SK-N-SH (cell line): ENCODE data around the gene TSPAN3. TPM values are rescaled to one million over a fixed set of nuclear protein-coding genes. Genes with fewer than 3 reads are reported as not detected.
A peak's percentile ranks its signal among the peaks of the same experiment; 100 is the strongest.

Source experiments
- CTCF ChIA-PET: fragments of 300-600, 350-600 bp; formaldehyde crosslinking; extraction: SDS; loops from one replicate; lab custom pipeline; 2021; lab: Yijun Ruan, JAX
- POLR2A ChIA-PET: fragments of 350-600 bp; sonication (Branson Sonifier 250); formaldehyde crosslinking; extraction: SDS; loops from one replicate; lab custom pipeline; 2020; ENCODE audit warnings: antibody characterized with exemption, inconsistent platforms; lab: Yijun Ruan, JAX
- DNase-seq: peaks from one replicate; pipeline ENCODE4 v3.0.0; 2012
- H2AFZ ChIP-seq: fragments of 200-600 bp; sonication (generic); 2 replicates; pipeline ENCODE4 v1.8.1; 2016; ENCODE audit warnings: antibody characterized with exemption, mild to moderate bottlenecking, low read depth
- H3F3A ChIP-seq: fragments of 200-600 bp; sonication (generic); replicated peaks from 2 replicates; pipeline ENCODE3; 2016; ENCODE audit warnings: antibody characterized with exemption, mild to moderate bottlenecking; ENCODE audit not compliant: insufficient read depth
- H3K27ac ChIP-seq, 2 experiments: fragments of 200-500 bp in 1 of 2; fragments of 200-600 bp in 1 of 2; sonication (Bioruptor generic) in 1 of 2; sonication (generic), shearing (Covaris generic) in 1 of 2; 2 replicates each; pipeline versions ENCODE4 v1.5.1 to v1.6.1; 2014 to 2016; ENCODE audit warnings: low read depth in 2 of 2, inconsistent platforms in 1 of 2, low read length in 1 of 2, mild to moderate bottlenecking in 1 of 2, mixed read lengths in 1 of 2
- H3K27me3 ChIP-seq: fragments of 200-600 bp; sonication (generic), shearing (Covaris generic); 2 replicates; pipeline ENCODE4 v1.6.1; 2016; ENCODE audit warnings: mixed run types; ENCODE audit not compliant: insufficient read depth
- H3K36me3 ChIP-seq, 2 experiments: fragments of 200-500 bp in 1 of 2; fragments of 200-600 bp in 1 of 2; sonication (Bioruptor generic) in 1 of 2; sonication (generic) in 1 of 2; replicated peaks in 1 of 2; 2 replicates each; pipeline versions ENCODE3 to v1.5.1; 2014 to 2016; ENCODE audit warnings: low read length in 1 of 2, mild to moderate bottlenecking in 1 of 2; ENCODE audit not compliant: insufficient read depth in 2 of 2, control insufficient read depth in 1 of 2
- H3K4me1 ChIP-seq, 2 experiments: fragments of 200-500 bp in 1 of 2; fragments of 200-600 bp in 1 of 2; sonication (Bioruptor generic) in 1 of 2; sonication (generic), shearing (Covaris generic) in 1 of 2; 2 replicates each; pipeline versions ENCODE4 v1.5.1 to v1.6.1; 2014 to 2016; ENCODE audit warnings: low read depth in 1 of 2, low read length in 1 of 2, mixed run types in 1 of 2; ENCODE audit not compliant: insufficient read depth in 2 of 2, control insufficient read depth in 1 of 2
- H3K4me2 ChIP-seq: fragments of 200-600 bp; sonication (generic), shearing (Covaris generic); 2 replicates; pipeline ENCODE4 v1.6.1; 2017; ENCODE audit warnings: mixed run types
- H3K4me3 ChIP-seq, 2 experiments: fragments of 200-500 bp in 1 of 2; fragments of 200-600 bp in 1 of 2; sonication (Bioruptor generic) in 1 of 2; sonication (generic), shearing (Covaris generic) in 1 of 2; 2 replicates each; pipeline versions ENCODE4 v1.5.1 to v1.8.1; 2014 to 2016; ENCODE audit warnings: low read depth in 2 of 2, inconsistent platforms in 1 of 2, low read length in 1 of 2, mild to moderate bottlenecking in 1 of 2, mixed read lengths in 1 of 2, moderate library complexity in 1 of 2
- H3K79me2 ChIP-seq: fragments of 200-600 bp; sonication (generic); 2 replicates; pipeline ENCODE4 v1.8.1; 2017; ENCODE audit warnings: mild to moderate bottlenecking; ENCODE audit not compliant: insufficient read depth
- H3K9ac ChIP-seq: fragments of 200-600 bp; sonication (generic); 2 replicates; pipeline ENCODE4 v1.6.1; 2017; ENCODE audit warnings: mixed run types
- H3K9me2 ChIP-seq: fragments of 200-600 bp; sonication (generic); 2 replicates; pipeline ENCODE4 v1.6.1; 2017; ENCODE audit warnings: mixed run types
- H3K9me3 ChIP-seq: fragments of 200-600 bp; sonication (generic); 2 replicates; pipeline ENCODE4 v1.6.1; 2017; ENCODE audit warnings: mixed run types, mild to moderate bottlenecking, moderate library complexity
- H4K20me1 ChIP-seq: fragments of 200-600 bp; sonication (generic); 2 replicates; pipeline ENCODE4 v1.6.1; 2017; ENCODE audit warnings: mild to moderate bottlenecking, mixed run types; ENCODE audit not compliant: insufficient read depth
- CHD2 ChIP-seq: fragments of 150-350 bp; IDR thresholded peaks from 2 replicates; pipeline ENCODE4 v1.6.1; 2018; ENCODE audit warnings: low read length; ENCODE audit not compliant: partially characterized antibody
- ELF1 ChIP-seq: IDR thresholded peaks from 2 replicates; pipeline ENCODE4 v1.4.0; 2012
- EZH2phosphoT487 ChIP-seq: fragments of 200-600 bp; sonication (generic); IDR thresholded peaks from 2 replicates; pipeline ENCODE4 v1.6.1; 2017; ENCODE audit warnings: low read depth, mixed run types, mild to moderate bottlenecking, antibody characterized with exemption, moderate library complexity, borderline replicate concordance
- FOXJ3 ChIP-seq: sonication (generic); formaldehyde crosslinking; IDR thresholded peaks from 2 replicates; pipeline ENCODE4 v1.5.1; 2020; ENCODE audit warnings: mild to moderate bottlenecking, missing genetic modification reagents
- FOXM1 ChIP-seq: IDR thresholded peaks from 2 replicates; pipeline ENCODE4 v1.4.0; 2012; ENCODE audit warnings: low read depth, mild to moderate bottlenecking
- GABPA ChIP-seq: IDR thresholded peaks from 2 replicates; pipeline ENCODE4 v1.4.0; 2012; ENCODE audit warnings: low read depth, mild to moderate bottlenecking
- NFIC ChIP-seq: IDR thresholded peaks from 2 replicates; pipeline ENCODE4 v1.4.0; 2012; ENCODE audit warnings: borderline replicate concordance
- POLR2AphosphoS5 ChIP-seq: IDR thresholded peaks from 2 replicates; pipeline ENCODE4 v1.6.1; 2012; ENCODE audit warnings: low read depth, low read length
- RFX5 ChIP-seq: IDR thresholded peaks from 2 replicates; pipeline ENCODE4 v1.6.1; 2012; ENCODE audit warnings: mild to moderate bottlenecking, improper control_type of control experiment, low read length
- SIN3A ChIP-seq: IDR thresholded peaks from 2 replicates; pipeline ENCODE4 v1.6.1; 2012; ENCODE audit warnings: low read depth, mild to moderate bottlenecking, low read length, moderate library complexity, borderline replicate concordance
- TAF1 ChIP-seq: IDR thresholded peaks from 2 replicates; pipeline ENCODE4 v1.6.1; 2012; ENCODE audit warnings: low read depth, mild to moderate bottlenecking, low read length, moderate library complexity, borderline replicate concordance
- TCF12 ChIP-seq: IDR thresholded peaks from 2 replicates; pipeline ENCODE4 v1.4.0; 2012
- TEAD4 ChIP-seq: IDR thresholded peaks from 2 replicates; pipeline ENCODE4 v1.4.0; 2012; ENCODE audit warnings: mild to moderate bottlenecking, borderline replicate concordance; ENCODE audit not compliant: insufficient read depth
- WGBS: methylation state at CpG from one replicate; pipeline ENCODE4 v1.1.6; 2017; ENCODE audit warnings: low lambda C conversion rate; 5-methylcytosine and 5-hydroxymethylcytosine counted together
- polyA plus RNA-seq, 3 experiments: library from polyadenylated mRNA; depleted of rRNA; stranded (reverse); fragments of >200 nt; gene quantifications; 2 replicates each; pipeline ENCODE4 v1.2.3, GENCODE V29; 2012
- TF ChIP-seq, protein P1 (sequence below): IDR thresholded peaks from 2 replicates; pipeline ENCODE4 v1.6.1; 2012; ENCODE audit warnings: mild to moderate bottlenecking, low read depth, low read length, moderate library complexity
- TF ChIP-seq, protein P2 (sequence below): fragments of 200-600 bp; sonication (generic); IDR thresholded peaks from 2 replicates; pipeline ENCODE4 v1.6.1; 2017; ENCODE audit warnings: antibody characterized with exemption, mild to moderate bottlenecking, moderate library complexity
- TF ChIP-seq, protein P3 (sequence below): IDR thresholded peaks from 2 replicates; pipeline ENCODE4; 2012
- TF ChIP-seq, protein P4 (sequence below): fragments of 150-350 bp; IDR thresholded peaks from 2 replicates; pipeline ENCODE4 v1.6.1; 2017; ENCODE audit warnings: antibody characterized with exemption, low read length, low read depth, borderline replicate concordance

TSPAN3 gene
- polyA plus RNA-seq, 1 of the 3 experiments (the other 2 are of a cell fraction) = 409 TPM

DNA sequence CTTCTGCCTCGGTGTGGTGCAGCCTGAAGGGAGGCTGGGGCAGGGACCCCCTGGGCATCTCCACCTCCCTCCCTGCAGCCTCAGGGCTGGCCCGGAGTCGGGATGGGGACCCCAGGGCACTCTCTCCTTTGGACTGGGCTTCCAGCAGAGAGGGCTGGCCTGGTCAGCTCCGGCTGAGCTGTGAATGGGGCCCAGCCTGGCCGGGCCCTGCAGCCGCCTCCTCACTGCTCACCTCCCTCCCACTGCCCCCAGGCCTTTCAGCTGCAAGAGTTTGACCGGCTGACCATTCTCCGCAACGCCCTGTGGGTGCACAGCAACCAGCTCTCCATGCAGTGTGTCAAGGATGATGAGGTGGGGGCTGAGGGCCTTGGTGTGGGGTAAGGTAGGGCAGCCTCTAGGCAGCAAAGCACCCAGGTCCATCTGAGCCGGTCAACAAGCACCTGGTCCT lies 40.0 kb downstream of the TSPAN3 start:
- H3K9me3 ChIP-seq = no peaks in the 10 kb centered on the region
- H2AFZ ChIP-seq = no peak overlapping the region
- no peaks in the 10 kb centered on the region; a peak in 1 of 4 replicates for H3K4me1 ChIP-seq
- no peaks in the 10 kb centered on the region for H4K20me1 ChIP-seq
- H3K4me2 ChIP-seq = no peak overlapping the region
- H3K27ac ChIP-seq = no peak overlapping the region
- H3K27me3 ChIP-seq = no peaks in the 10 kb centered on the region
- no peaks in the 10 kb centered on the region for H3F3A ChIP-seq
- H3K79me2 ChIP-seq = no peaks in the 10 kb centered on the region
- ChIA-PET POLR2A (no interaction called here), CTCF (interaction anchor here (1.2 to 2.4 kb wide), 4 partner anchors 8 to 840 kb away, joined by 3 to 12 read pairs (median 5); no protein-coding TSS in a partner anchor)
- peak; percentile 29 for DNase-seq
- TF ChIP-seq, protein P1, sequence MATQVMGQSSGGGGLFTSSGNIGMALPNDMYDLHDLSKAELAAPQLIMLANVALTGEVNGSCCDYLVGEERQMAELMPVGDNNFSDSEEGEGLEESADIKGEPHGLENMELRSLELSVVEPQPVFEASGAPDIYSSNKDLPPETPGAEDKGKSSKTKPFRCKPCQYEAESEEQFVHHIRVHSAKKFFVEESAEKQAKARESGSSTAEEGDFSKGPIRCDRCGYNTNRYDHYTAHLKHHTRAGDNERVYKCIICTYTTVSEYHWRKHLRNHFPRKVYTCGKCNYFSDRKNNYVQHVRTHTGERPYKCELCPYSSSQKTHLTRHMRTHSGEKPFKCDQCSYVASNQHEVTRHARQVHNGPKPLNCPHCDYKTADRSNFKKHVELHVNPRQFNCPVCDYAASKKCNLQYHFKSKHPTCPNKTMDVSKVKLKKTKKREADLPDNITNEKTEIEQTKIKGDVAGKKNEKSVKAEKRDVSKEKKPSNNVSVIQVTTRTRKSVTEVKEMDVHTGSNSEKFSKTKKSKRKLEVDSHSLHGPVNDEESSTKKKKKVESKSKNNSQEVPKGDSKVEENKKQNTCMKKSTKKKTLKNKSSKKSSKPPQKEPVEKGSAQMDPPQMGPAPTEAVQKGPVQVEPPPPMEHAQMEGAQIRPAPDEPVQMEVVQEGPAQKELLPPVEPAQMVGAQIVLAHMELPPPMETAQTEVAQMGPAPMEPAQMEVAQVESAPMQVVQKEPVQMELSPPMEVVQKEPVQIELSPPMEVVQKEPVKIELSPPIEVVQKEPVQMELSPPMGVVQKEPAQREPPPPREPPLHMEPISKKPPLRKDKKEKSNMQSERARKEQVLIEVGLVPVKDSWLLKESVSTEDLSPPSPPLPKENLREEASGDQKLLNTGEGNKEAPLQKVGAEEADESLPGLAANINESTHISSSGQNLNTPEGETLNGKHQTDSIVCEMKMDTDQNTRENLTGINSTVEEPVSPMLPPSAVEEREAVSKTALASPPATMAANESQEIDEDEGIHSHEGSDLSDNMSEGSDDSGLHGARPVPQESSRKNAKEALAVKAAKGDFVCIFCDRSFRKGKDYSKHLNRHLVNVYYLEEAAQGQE = no peak
- TF ChIP-seq, protein P2, sequence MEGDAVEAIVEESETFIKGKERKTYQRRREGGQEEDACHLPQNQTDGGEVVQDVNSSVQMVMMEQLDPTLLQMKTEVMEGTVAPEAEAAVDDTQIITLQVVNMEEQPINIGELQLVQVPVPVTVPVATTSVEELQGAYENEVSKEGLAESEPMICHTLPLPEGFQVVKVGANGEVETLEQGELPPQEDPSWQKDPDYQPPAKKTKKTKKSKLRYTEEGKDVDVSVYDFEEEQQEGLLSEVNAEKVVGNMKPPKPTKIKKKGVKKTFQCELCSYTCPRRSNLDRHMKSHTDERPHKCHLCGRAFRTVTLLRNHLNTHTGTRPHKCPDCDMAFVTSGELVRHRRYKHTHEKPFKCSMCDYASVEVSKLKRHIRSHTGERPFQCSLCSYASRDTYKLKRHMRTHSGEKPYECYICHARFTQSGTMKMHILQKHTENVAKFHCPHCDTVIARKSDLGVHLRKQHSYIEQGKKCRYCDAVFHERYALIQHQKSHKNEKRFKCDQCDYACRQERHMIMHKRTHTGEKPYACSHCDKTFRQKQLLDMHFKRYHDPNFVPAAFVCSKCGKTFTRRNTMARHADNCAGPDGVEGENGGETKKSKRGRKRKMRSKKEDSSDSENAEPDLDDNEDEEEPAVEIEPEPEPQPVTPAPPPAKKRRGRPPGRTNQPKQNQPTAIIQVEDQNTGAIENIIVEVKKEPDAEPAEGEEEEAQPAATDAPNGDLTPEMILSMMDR = no peak
- TF ChIP-seq NFIC (no peak), SIN3A (no peak), POLR2AphosphoS5 (no peak), CHD2 (no peak), EZH2phosphoT487 (no peak), FOXM1 (no peak), ELF1 (no peak), TAF1 (no peak), TEAD4 (no peak), RFX5 (no peak), TCF12 (no peak), FOXJ3 (no peak), GABPA (no peak)
- TF ChIP-seq, protein P3, sequence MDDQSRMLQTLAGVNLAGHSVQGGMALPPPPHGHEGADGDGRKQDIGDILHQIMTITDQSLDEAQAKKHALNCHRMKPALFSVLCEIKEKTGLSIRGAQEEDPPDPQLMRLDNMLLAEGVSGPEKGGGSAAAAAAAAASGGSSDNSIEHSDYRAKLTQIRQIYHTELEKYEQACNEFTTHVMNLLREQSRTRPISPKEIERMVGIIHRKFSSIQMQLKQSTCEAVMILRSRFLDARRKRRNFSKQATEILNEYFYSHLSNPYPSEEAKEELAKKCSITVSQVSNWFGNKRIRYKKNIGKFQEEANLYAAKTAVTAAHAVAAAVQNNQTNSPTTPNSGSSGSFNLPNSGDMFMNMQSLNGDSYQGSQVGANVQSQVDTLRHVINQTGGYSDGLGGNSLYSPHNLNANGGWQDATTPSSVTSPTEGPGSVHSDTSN = no peak
- TF ChIP-seq, protein P4, sequence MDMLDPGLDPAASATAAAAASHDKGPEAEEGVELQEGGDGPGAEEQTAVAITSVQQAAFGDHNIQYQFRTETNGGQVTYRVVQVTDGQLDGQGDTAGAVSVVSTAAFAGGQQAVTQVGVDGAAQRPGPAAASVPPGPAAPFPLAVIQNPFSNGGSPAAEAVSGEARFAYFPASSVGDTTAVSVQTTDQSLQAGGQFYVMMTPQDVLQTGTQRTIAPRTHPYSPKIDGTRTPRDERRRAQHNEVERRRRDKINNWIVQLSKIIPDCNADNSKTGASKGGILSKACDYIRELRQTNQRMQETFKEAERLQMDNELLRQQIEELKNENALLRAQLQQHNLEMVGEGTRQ = no peak
- H3K4me3 ChIP-seq = no peak overlapping the region
- WGBS = 90% methylated on average over 2 of the region's 10 CpGs
- H3K36me3 ChIP-seq = no peaks in the 10 kb centered on the region
- no peaks in the 10 kb centered on the region for H3K9me2 ChIP-seq
- H3K9ac ChIP-seq = no peak overlapping the region
